Esophagus muscularis mucosa (tissue), 3 donors: Measurements from ENCODE around the gene ME1.

Experiments used
- CTCF ChIP-seq, 3 experiments: fragments of 200-600 bp in 2 of 3; fragments of 450-650 bp in 1 of 3; sonication (generic) in 2 of 3; IDR thresholded peaks; one replicate each; pipeline ENCODE4 v1.5.1; 2017 to 2019; ENCODE audit warnings: antibody characterized with exemption in 3 of 3, mild to moderate bottlenecking in 2 of 3, moderate library complexity in 1 of 3
- POLR2A ChIP-seq: fragments of 450-650 bp; IDR thresholded peaks from one replicate; pipeline ENCODE4 v1.6.1; 2017; ENCODE audit warnings: antibody characterized with exemption, moderate library complexity, mild to moderate bottlenecking, low read depth

GRCh38 chr6:83192871-83193746 is 237.7 kb downstream of the ME1 start, which contains the start of the genes PGM3 and RWDD2A:
- TF ChIP-seq CTCF (IDR thresholded peaks at IDR 0.05) (peak in 1 of 3 experiments; percentile 29), POLR2A (peak; percentile 74)
